ENCODE data around the gene PDIA4. TPM values are rescaled to one million over a fixed set of nuclear protein-coding genes. Genes with fewer than 3 reads are reported as not detected.
"Not testable (repeated sequence)": the region's sequence is repeated elsewhere in the genome, so short reads cannot be mapped to it uniquely, and the experiment has no call there.

The PDIA4 gene
- total RNA-seq, 1 donor from 2014 or later: 414 TPM

GRCh38 chr7:149043936-149044335 is 15.6 kb upstream of the PDIA4 start:
- Histone ChIP-seq H3K36me3 (ENCODE audit: control insufficient read depth, insufficient read depth, low read length) (no peaks in the 10 kb centered on the region), H3K27me3 (ENCODE audit: control insufficient read depth, insufficient read depth, low read length) (no peaks in the 10 kb centered on the region), H3K4me3 (ENCODE audit: low read depth, low read length) (no peak overlapping the region)
- TF ChIP-seq CTCF (IDR thresholded peaks at IDR 0.05; ENCODE audit: insufficient read depth, low read length, severe bottlenecking): no peak
- DNase-seq (ENCODE audit: low read depth) (no peak), FAIRE-seq (no peak)

- FAIRE-seq: no peak
- TF ChIP-seq CTCF (IDR thresholded peaks at IDR 0.05; ENCODE audit: insufficient read depth, low read length, severe bottlenecking): no peak
- H3K27me3 ChIP-seq (ENCODE audit: control insufficient read depth, insufficient read depth, low read length): no peaks in the 10 kb centered on the region
- H3K4me3 ChIP-seq (ENCODE audit: low read depth, low read length): no peak overlapping the region
- DNase-seq (ENCODE audit: low read depth): no peak
- no peaks in the 10 kb centered on the region for H3K36me3 ChIP-seq (ENCODE audit: control insufficient read depth, insufficient read depth, low read length)
Observed at GRCh38 chr7:149041350-149041749, 13.0 kb upstream of the PDIA4 start.

GRCh38 chr7:149038641-149039040 is 10.3 kb upstream of the PDIA4 start:
- H3K4me3 ChIP-seq (ENCODE audit: low read depth, low read length); H3K36me3 ChIP-seq (ENCODE audit: control insufficient read depth, insufficient read depth, low read length); DNase-seq (ENCODE audit: low read depth); H3K27me3 ChIP-seq (ENCODE audit: control insufficient read depth, insufficient read depth, low read length); FAIRE-seq: not testable (repeated sequence)

GRCh38 chr7:149036676-149037075 is 8.4 kb upstream of the PDIA4 start:
- no peaks in the 10 kb centered on the region for H3K27me3 ChIP-seq (ENCODE audit: control insufficient read depth, insufficient read depth, low read length)
- TF ChIP-seq CTCF (IDR thresholded peaks at IDR 0.05; ENCODE audit: insufficient read depth, low read length, severe bottlenecking): no peak
- H3K4me3 ChIP-seq (ENCODE audit: low read depth, low read length): no peak overlapping the region
- FAIRE-seq (no peak), DNase-seq (ENCODE audit: low read depth) (no peak)
- no peaks in the 10 kb centered on the region for H3K36me3 ChIP-seq (ENCODE audit: control insufficient read depth, insufficient read depth, low read length)

- no peaks in the 10 kb centered on the region for H3K27me3 ChIP-seq (ENCODE audit: control insufficient read depth, insufficient read depth, low read length)
- FAIRE-seq (no peak), DNase-seq (ENCODE audit: low read depth) (no peak)
- H3K4me3 ChIP-seq (ENCODE audit: low read depth, low read length): no peak overlapping the region
- H3K36me3 ChIP-seq (ENCODE audit: control insufficient read depth, insufficient read depth, low read length): no peaks in the 10 kb centered on the region
- TF ChIP-seq CTCF (IDR thresholded peaks at IDR 0.05; ENCODE audit: insufficient read depth, low read length, severe bottlenecking): no peak
Observed at GRCh38 chr7:149031353-149031910, 3.1 kb upstream of the PDIA4 start.

- not testable (repeated sequence) for H3K4me3 ChIP-seq (ENCODE audit: low read depth, low read length); DNase-seq (ENCODE audit: low read depth); H3K36me3 ChIP-seq (ENCODE audit: control insufficient read depth, insufficient read depth, low read length); FAIRE-seq; H3K27me3 ChIP-seq (ENCODE audit: control insufficient read depth, insufficient read depth, low read length)
Observed at GRCh38 chr7:149030439-149030838, 2.1 kb upstream of the PDIA4 start.

GRCh38 chr7:149027611-149028345 is 527 bp downstream of the PDIA4 start:
- peak overlapping the region; percentile 86 for H3K4me3 ChIP-seq (ENCODE audit: low read depth, low read length)
- peaks cover 2% of the 10 kb centered on the region for H3K36me3 ChIP-seq (ENCODE audit: control insufficient read depth, insufficient read depth, low read length)
- peak; percentile 8 for DNase-seq (ENCODE audit: low read depth)
- H3K27me3 ChIP-seq (ENCODE audit: control insufficient read depth, insufficient read depth, low read length): no peaks in the 10 kb centered on the region
- no peak for TF ChIP-seq CTCF (IDR thresholded peaks at IDR 0.05; ENCODE audit: insufficient read depth, low read length, severe bottlenecking)
- no peak for FAIRE-seq
